CD4-positive, CD25-positive, alpha-beta regulatory T cell (primary cell): ENCODE measurements around the gene HLCS. TPM values are rescaled to one million over a fixed set of nuclear protein-coding genes. Genes with fewer than 3 reads are reported as not detected.

ENCODE experiments used
- ATAC-seq, 2 donors: fragments of 150-1000 bp; cut with Tn5 transposase; one replicate each; pipeline ENCODE4 v1.10.0; 2021; ENCODE audit warnings: low read depth in 2 of 2, moderate number of reproducible peaks in 2 of 2, moderate library complexity in 1 of 2
- DNase-seq, 3 donors: peaks; one replicate each; pipeline versions ENCODE4 v3.0.0 to v3.0.0-alpha.2; 2012 to 2022; ENCODE audit warnings: mixed read lengths in 1 of 3
- H3K27ac ChIP-seq: one replicate; pipeline ENCODE4 v1.7.0; 2013; ENCODE audit warnings: mild to moderate bottlenecking, low read length; ENCODE audit not compliant: insufficient read depth, poor library complexity, severe bottlenecking
- H3K27me3 ChIP-seq: one replicate; pipeline ENCODE4 v1.7.0; 2013; ENCODE audit warnings: low read length; ENCODE audit not compliant: control insufficient read depth, insufficient read depth
- H3K36me3 ChIP-seq: one replicate; pipeline ENCODE4 v1.7.0; 2013; ENCODE audit warnings: mild to moderate bottlenecking, low read length, moderate library complexity; ENCODE audit not compliant: control insufficient read depth, insufficient read depth
- H3K4me1 ChIP-seq: 2 replicates; pipeline ENCODE4 v1.7.0; 2013; ENCODE audit warnings: mild to moderate bottlenecking, low read length; ENCODE audit not compliant: insufficient read depth, control insufficient read depth, poor library complexity, severe bottlenecking
- H3K4me3 ChIP-seq: one replicate; pipeline ENCODE4 v1.7.0; 2013; ENCODE audit warnings: low read depth, mild to moderate bottlenecking, low read length, moderate library complexity
- H3K9me3 ChIP-seq, 2 experiments: 1 replicate in 1 of 2; 2 replicates in 1 of 2; pipeline ENCODE4 v1.7.0; 2013; ENCODE audit warnings: low read length in 2 of 2, mild to moderate bottlenecking in 1 of 2, moderate library complexity in 1 of 2; ENCODE audit not compliant: control insufficient read depth in 2 of 2
- H3K27ac Mint-ChIP-seq, 3 donors: one replicate each; pipeline ENCODE4 v1.8.0; 2020 to 2022; ENCODE audit warnings: mild to moderate bottlenecking in 3 of 3, mixed read lengths in 3 of 3, moderate library complexity in 2 of 3
- H3K27me3 Mint-ChIP-seq: one replicate; pipeline ENCODE4 v1.8.0; 2022; ENCODE audit warnings: mild to moderate bottlenecking, mixed read lengths
- H3K36me3 Mint-ChIP-seq: one replicate; pipeline ENCODE4 v1.8.0; 2020; ENCODE audit warnings: mixed read lengths
- H3K4me1 Mint-ChIP-seq, 4 donors: one replicate each; pipeline ENCODE4 v1.8.0; 2020 to 2022; ENCODE audit warnings: mixed read lengths in 4 of 4, mild to moderate bottlenecking in 1 of 4
- H3K4me3 Mint-ChIP-seq, 4 donors: one replicate each; pipeline ENCODE4 v1.8.0; 2020 to 2022; ENCODE audit warnings: mild to moderate bottlenecking in 4 of 4, mixed read lengths in 4 of 4, moderate library complexity in 3 of 4
- H3K9me3 Mint-ChIP-seq, 7 donors: one replicate each; pipeline ENCODE4 v1.8.0; 2020 to 2022; ENCODE audit warnings: mixed read lengths in 7 of 7, mild to moderate bottlenecking in 3 of 7, moderate library complexity in 2 of 7
- polyA plus RNA-seq, 4 donors: library from polyadenylated mRNA; unstranded; fragments of 300-500 nt; fragmentation: Illumina TruSeq; gene quantifications; one replicate each; pipeline ENCODE4 v1.2.3, GENCODE V29; 2021
- total RNA-seq: library from RNA; stranded (reverse); gene quantifications from one replicate; pipeline ENCODE4 v1.2.3, GENCODE V29; 2022

Gene HLCS
- total and polyA plus RNA-seq, 5 donors from 2014 or later: 5.2 to 13.6 (median 11.0) TPM

DNA sequence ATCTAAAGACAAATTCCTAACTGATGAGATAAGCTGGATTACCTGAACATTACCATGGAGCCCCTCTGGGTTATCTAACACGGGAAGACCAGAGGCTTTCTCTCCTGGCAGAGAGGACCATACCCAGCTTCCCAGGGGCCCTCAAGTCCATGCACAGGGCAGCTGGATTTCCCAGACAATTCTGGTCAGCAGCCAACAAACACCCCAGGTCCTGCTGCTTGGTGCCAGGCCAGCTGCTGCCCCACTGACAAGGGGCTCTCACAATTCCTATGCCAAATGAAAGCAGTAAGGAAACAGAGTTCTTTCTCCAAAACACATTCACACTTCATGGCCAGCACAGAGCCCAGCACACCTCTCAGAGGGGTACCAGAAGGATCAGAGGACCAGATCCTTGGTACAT is 114.2 kb downstream of the HLCS start:
- no peaks in the 10 kb centered on the region for H3K4me1 Mint-ChIP-seq
- no peak for ATAC-seq
- H3K27ac Mint-ChIP-seq: no peak overlapping the region
- DNase-seq: no peak
- Histone ChIP-seq H3K4me1 (no peaks in the 10 kb centered on the region), H3K4me3 (no peak overlapping the region), H3K27me3 (no peaks in the 10 kb centered on the region), H3K27ac (no peak overlapping the region), H3K9me3 (no peaks in the 10 kb centered on the region), H3K36me3 (no peaks in the 10 kb centered on the region)
- H3K4me3 Mint-ChIP-seq: no peak overlapping the region
- no peaks in the 10 kb centered on the region for H3K36me3 Mint-ChIP-seq
- H3K9me3 Mint-ChIP-seq: no peaks in the 10 kb centered on the region
- H3K27me3 Mint-ChIP-seq: no peaks in the 10 kb centered on the region

DNA sequence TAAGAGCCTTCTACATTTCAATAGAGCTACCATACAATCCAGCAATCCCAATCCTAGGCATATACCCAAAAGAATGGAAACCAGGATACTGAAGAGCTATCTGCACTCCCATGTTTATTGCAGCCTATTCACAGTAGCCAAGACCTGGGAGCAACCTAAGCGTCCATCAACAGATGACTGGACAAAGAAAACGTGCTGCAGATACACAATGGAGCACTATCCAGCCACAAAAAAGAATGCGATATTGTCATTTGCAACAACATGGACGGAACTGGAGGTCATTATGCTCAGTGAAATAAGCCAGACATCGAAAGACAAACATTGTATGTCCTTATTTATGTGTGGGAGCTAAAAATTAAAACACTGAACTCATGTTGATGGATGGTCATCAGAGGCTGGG is 115.3 kb downstream of the HLCS start:
- Mint-ChIP-seq H3K4me3 (no peak overlapping the region), H3K27ac (no peak overlapping the region), H3K36me3 (peaks cover 3% of the 10 kb centered on the region), H3K9me3 (no peaks in the 10 kb centered on the region), H3K4me1 (no peaks in the 10 kb centered on the region), H3K27me3 (no peaks in the 10 kb centered on the region)
- no peaks in the 10 kb centered on the region for H3K4me1 ChIP-seq
- no peak for DNase-seq
- no peak for ATAC-seq
- no peaks in the 10 kb centered on the region for H3K36me3 ChIP-seq
- H3K9me3 ChIP-seq: no peaks in the 10 kb centered on the region
- H3K27ac ChIP-seq: no peak overlapping the region
- no peak overlapping the region for H3K4me3 ChIP-seq
- H3K27me3 ChIP-seq: no peaks in the 10 kb centered on the region

DNA sequence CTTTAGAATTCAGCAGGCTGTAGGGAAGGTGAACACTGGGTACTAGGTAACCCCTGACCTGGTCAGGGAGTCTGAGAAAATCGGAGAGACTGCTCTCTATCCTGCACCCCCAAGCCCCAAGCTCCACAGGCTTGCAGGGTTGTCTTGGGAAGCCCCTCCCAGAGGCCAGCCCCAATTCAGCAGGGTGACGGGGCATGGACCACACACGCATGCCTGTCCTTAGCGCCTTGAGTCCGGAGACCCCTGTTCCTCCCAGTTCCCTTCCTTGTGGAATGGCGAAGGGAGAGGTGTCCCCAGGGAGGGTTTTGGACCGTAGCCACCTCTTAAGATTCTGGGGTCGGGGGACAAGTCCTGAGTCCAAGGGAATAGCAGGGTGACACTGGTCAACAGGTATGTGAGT is 116.1 kb downstream of the HLCS start:
- no peaks in the 10 kb centered on the region for H3K4me1 ChIP-seq
- H3K4me1 Mint-ChIP-seq: peaks cover 0 to 1% (median 0%) of the 10 kb centered on the region in 4 donors
- H3K36me3 Mint-ChIP-seq: peaks cover 4% of the 10 kb centered on the region
- no peak overlapping the region for H3K27ac Mint-ChIP-seq
- H3K9me3 ChIP-seq: no peaks in the 10 kb centered on the region
- no peaks in the 10 kb centered on the region for H3K36me3 ChIP-seq
- H3K27me3 ChIP-seq: no peaks in the 10 kb centered on the region
- H3K4me3 ChIP-seq: no peak overlapping the region
- ATAC-seq (no peak), DNase-seq (no peak)
- H3K9me3 Mint-ChIP-seq: no peaks in the 10 kb centered on the region
- no peak overlapping the region for H3K4me3 Mint-ChIP-seq
- no peak overlapping the region for H3K27ac ChIP-seq
- H3K27me3 Mint-ChIP-seq: no peaks in the 10 kb centered on the region

- no peaks in the 10 kb centered on the region for H3K27me3 Mint-ChIP-seq
- DNase-seq: no peak
- H3K4me1 ChIP-seq: no peaks in the 10 kb centered on the region
- no peak overlapping the region for H3K4me3 ChIP-seq
- no peaks in the 10 kb centered on the region for H3K36me3 ChIP-seq
- peaks cover 0 to 1% (median 0%) of the 10 kb centered on the region in 4 donors for H3K4me1 Mint-ChIP-seq
- ATAC-seq: no peak
- H3K36me3 Mint-ChIP-seq: peaks cover 4% of the 10 kb centered on the region
- H3K27ac Mint-ChIP-seq: no peak overlapping the region
- H3K9me3 ChIP-seq: no peaks in the 10 kb centered on the region
- no peaks in the 10 kb centered on the region for H3K27me3 ChIP-seq
- no peak overlapping the region for H3K27ac ChIP-seq
- no peak overlapping the region for H3K4me3 Mint-ChIP-seq
- H3K9me3 Mint-ChIP-seq: no peaks in the 10 kb centered on the region
Measured at GRCh38 chr21:36849461-36850105, 116.9 kb downstream of the HLCS start.

DNA sequence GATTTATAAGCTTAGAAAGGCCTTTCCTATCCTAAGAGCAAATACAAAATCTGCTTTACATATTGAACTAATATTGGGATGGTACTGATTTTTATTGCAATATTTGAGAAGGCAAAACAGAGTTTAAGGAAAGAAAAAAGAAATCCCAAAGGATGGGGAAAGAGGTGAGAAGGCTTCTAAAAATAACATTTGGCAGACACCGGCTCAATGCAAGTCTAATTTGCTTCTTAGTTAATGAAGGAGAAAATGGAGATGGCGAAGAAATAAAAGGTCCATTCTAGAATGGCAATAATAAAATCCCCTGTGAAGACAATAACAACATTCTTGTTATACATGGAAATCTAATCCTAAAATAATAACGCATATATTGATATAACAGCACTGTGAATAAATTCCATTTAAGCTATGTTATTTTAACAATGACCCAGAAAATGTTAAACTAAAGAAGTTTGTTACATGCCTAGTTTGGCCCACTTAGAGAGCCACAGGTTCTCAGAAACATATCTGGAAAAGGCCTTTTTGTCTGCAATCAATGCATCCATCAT is 117.7 kb downstream of the HLCS start:
- Mint-ChIP-seq H3K27me3 (no peaks in the 10 kb centered on the region), H3K27ac (no peak overlapping the region), H3K4me1 (peaks cover 0 to 4% (median 0%) of the 10 kb centered on the region in 4 donors), H3K36me3 (peaks cover 4% of the 10 kb centered on the region), H3K4me3 (no peak overlapping the region), H3K9me3 (no peaks in the 10 kb centered on the region)
- H3K36me3 ChIP-seq: no peaks in the 10 kb centered on the region
- no peaks in the 10 kb centered on the region for H3K9me3 ChIP-seq
- H3K27me3 ChIP-seq: no peaks in the 10 kb centered on the region
- H3K27ac ChIP-seq: no peak overlapping the region
- H3K4me3 ChIP-seq: no peak overlapping the region
- no peaks in the 10 kb centered on the region for H3K4me1 ChIP-seq
- ATAC-seq (no peak), DNase-seq (no peak)

DNA sequence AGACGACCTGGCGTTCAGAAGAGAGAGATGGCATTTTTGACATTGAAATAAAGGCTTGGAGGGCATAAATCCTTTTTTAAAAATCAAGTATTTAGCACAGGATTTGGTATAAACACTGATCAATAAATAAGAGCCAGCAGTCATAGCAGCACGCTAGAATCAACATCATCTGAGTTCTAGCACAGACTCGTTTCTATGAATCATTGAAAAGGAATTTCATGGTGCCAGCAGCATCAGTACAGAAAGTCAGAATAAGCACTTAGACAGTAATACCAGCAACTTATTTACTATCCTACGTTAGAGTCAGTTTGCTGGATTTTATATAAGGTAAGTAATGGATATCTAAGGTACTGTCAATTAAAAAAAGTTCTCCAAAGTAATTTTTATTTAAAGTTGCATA is 119.3 kb downstream of the HLCS start:
- Mint-ChIP-seq H3K36me3 (peaks cover 4% of the 10 kb centered on the region), H3K9me3 (no peaks in the 10 kb centered on the region), H3K4me1 (peaks cover 0 to 4% (median 0%) of the 10 kb centered on the region in 4 donors), H3K4me3 (no peak overlapping the region), H3K27ac (no peak overlapping the region), H3K27me3 (no peaks in the 10 kb centered on the region)
- Histone ChIP-seq H3K27me3 (no peaks in the 10 kb centered on the region), H3K36me3 (no peaks in the 10 kb centered on the region), H3K27ac (no peak overlapping the region), H3K4me3 (no peak overlapping the region), H3K4me1 (no peaks in the 10 kb centered on the region), H3K9me3 (no peaks in the 10 kb centered on the region)
- no peak for ATAC-seq
- no peak for DNase-seq

DNA sequence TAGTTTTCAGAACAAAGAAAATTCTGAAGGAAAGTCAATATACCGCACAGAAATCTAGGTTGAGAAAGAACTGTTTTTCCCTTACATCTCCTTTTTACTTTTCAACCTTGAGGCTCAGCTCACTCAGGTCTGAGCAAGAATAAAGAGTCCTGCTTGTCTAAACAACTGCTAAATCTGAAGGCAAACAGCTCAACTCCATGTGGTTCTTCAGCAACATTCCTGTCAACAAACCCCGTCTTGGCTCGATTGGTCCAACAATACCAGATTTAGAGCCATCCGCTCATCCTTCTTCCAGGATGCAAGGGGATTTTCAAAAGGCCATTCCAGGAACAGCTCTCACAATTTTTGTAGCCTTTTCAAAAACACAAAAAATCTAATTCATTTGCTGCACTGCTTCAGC is 119.8 kb downstream of the HLCS start:
- ATAC-seq: no peak
- no peak overlapping the region for H3K4me3 Mint-ChIP-seq
- DNase-seq: no peak
- no peaks in the 10 kb centered on the region for H3K4me1 ChIP-seq
- H3K36me3 Mint-ChIP-seq: peaks cover 4% of the 10 kb centered on the region
- no peaks in the 10 kb centered on the region for H3K27me3 ChIP-seq
- peaks cover 0 to 4% (median 0%) of the 10 kb centered on the region in 4 donors for H3K4me1 Mint-ChIP-seq
- no peak overlapping the region for H3K27ac ChIP-seq
- no peaks in the 10 kb centered on the region for H3K36me3 ChIP-seq
- H3K9me3 ChIP-seq: no peaks in the 10 kb centered on the region
- H3K27me3 Mint-ChIP-seq: no peaks in the 10 kb centered on the region
- H3K4me3 ChIP-seq: no peak overlapping the region
- no peak overlapping the region for H3K27ac Mint-ChIP-seq
- no peaks in the 10 kb centered on the region for H3K9me3 Mint-ChIP-seq

DNA sequence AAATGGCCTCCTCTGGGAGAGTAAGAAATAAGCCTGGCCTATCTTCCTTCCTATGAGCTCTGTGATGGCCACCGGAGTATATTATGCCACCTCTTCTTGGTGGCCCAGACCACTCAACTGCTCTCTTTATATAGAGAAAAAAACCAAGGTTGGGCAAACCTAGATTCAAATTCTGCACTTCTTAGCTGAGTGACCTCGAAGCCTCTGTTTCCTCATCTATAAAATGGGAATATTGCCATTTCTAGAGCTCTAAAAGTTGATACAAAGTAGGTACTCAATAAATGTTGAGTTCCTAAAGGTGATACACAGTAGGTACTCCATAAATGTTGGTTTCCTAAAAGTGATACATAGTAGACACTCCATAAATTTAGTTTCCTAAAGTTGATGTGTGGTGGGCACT is 120.7 kb downstream of the HLCS start:
- Histone ChIP-seq H3K4me1 (no peaks in the 10 kb centered on the region), H3K36me3 (no peaks in the 10 kb centered on the region), H3K27ac (no peak overlapping the region), H3K4me3 (no peak overlapping the region), H3K27me3 (no peaks in the 10 kb centered on the region), H3K9me3 (no peaks in the 10 kb centered on the region)
- Mint-ChIP-seq H3K9me3 (no peaks in the 10 kb centered on the region), H3K4me3 (no peak overlapping the region), H3K27ac (no peak overlapping the region), H3K36me3 (peaks cover 4% of the 10 kb centered on the region), H3K27me3 (no peaks in the 10 kb centered on the region), H3K4me1 (peaks cover 0 to 4% (median 0%) of the 10 kb centered on the region in 4 donors)
- ATAC-seq (no peak), DNase-seq (no peak)
